ENCODE data around the gene EIF6. TPM values are rescaled to one million over a fixed set of nuclear protein-coding genes. Genes with fewer than 3 reads are reported as not detected.
"Not testable (repeated sequence)": the region's sequence is repeated elsewhere in the genome, so short reads cannot be mapped to it uniquely, and the experiment has no call there.

The EIF6 gene
- polyA plus RNA-seq, 3 donors: 130 to 167 (median 165) TPM

DNA sequence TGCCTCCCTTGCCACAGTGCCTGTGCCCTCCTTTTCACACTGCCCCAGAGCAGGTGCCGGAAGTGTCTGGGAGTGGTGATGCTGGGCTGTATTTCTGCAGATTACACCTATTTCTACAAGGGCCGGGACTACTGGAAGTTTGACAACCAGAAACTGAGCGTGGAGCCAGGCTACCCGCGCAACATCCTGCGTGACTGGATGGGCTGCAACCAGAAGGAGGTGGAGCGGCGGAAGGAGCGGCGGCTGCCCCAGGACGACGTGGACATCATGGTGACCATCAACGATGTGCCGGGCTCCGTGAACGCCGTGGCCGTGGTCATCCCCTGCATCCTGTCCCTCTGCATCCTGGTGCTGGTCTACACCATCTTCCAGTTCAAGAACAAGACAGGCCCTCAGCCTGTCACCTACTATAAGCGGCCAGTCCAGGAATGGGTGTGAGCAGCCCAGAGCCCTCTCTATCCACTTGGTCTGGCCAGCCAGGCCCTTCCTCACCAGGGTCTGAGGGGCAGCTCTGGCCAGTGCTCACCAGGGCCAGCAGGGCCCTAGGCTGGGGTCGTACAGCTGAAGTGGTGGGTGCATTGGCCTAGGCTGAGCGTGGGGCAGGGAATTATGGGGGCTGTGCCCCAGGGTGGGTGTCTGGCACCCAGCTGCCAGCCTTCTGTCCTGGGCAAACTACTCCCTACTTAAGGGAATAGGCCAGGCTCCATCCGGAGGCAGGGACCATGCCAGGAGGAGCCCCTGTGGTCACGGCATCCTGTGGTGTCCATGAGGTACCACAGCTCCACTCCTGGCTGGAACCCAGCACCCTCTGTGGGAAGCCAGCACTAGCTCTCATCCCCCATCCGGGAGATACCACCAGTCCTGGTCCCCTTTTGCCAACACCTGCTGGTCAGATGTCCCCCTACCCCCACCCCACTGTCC lies 10.1 kb downstream of the EIF6 start:
- DNase-seq (ENCODE audit: extremely low read depth in 1 of 11, low read depth in 9 of 11, low spot score in 4 of 11): no peak

DNA sequence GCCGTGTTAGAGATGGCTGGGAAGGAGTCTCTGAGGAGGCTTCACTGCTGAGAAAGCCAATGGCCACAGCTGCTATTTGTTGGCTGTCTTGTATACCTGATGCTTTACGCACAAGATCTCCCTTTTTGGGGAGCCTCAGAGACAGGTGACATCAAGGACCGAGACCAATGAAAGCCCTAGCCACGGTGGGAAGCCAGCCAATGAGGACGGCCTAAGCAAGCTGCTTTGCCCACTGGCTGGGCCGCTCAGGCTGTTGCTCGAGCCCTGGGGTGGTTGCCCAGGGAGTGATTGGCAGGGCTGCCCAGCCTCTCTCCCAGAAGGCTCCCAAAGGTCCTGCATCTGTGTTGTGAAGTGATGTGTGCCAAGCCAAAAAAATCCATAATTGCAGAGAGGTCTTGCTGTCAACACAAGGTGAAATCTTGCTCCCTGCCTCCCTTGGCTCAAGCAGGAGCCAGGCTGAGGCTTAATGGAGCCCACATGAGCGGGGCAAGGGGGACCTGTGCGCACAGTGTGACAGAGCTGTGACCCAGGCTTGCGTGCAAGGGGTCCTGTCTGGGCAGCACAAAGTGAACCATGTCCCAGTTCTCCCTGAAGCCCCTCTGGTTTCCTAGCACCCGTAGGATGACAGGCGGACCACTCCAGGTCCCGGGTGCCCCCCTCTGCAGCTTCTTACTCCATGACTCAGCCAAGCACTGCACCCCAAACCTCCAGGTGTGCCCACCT lies 11.0 kb downstream of the EIF6 start:
- DNase-seq (ENCODE audit: extremely low read depth in 1 of 11, low read depth in 9 of 11, low spot score in 4 of 11): no peak

DNA sequence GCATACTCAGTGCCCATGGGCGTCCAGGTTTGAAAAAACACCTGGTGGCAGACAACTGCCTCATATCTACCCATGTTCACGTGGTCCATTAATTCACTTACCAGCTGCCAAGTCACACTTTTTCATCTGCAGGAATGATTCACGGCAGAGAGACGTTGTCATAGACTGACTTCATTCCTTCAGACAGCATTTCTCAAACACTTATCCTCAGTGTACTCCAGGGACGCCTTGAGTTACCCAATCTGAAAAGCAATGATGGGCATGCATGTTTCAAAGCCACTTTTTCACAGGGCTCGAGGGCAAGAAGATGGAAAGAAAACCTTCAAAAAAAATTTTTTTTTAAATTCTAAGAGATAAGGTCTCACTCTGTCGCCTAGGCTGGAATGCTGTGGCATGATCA lies 12.7 kb downstream of the EIF6 start:
- no peak for DNase-seq (ENCODE audit: extremely low read depth in 1 of 11, low read depth in 9 of 11, low spot score in 4 of 11)

DNA sequence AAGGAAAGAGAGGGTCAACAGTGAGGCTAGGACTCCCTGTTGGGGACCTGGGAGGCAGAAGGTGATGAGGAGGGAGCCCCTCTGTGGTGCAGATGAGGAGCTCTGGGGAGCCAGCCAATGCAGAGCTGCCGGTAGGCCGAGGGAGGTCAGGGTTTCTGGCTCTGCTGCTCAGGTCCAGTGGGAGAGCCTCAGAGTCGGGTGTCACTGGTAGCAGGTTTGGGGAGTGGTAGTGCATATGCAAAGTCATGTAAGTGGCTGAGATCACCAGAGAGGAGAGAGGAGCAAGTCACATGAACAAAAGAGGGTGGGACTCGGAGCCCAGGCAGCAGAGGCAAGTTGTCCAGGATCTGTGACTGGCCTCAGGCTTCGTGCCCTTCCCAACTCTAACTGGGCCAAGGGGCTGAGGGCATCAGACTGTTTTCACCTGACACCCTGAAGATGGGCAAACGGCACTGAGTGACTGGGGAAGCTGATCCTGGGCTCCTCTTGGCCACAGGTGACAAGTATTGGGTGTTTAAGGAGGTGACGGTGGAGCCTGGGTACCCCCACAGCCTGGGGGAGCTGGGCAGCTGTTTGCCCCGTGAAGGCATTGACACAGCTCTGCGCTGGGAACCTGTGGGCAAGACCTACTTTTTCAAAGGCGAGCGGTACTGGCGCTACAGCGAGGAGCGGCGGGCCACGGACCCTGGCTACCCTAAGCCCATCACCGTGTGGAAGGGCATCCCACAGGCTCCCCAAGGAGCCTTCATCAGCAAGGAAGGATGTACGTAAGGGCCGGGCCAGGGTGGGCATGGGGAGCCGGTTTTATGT lies 13.3 kb downstream of the EIF6 start:
- no peak for DNase-seq (ENCODE audit: extremely low read depth in 1 of 11, low read depth in 9 of 11, low spot score in 4 of 11)

DNA sequence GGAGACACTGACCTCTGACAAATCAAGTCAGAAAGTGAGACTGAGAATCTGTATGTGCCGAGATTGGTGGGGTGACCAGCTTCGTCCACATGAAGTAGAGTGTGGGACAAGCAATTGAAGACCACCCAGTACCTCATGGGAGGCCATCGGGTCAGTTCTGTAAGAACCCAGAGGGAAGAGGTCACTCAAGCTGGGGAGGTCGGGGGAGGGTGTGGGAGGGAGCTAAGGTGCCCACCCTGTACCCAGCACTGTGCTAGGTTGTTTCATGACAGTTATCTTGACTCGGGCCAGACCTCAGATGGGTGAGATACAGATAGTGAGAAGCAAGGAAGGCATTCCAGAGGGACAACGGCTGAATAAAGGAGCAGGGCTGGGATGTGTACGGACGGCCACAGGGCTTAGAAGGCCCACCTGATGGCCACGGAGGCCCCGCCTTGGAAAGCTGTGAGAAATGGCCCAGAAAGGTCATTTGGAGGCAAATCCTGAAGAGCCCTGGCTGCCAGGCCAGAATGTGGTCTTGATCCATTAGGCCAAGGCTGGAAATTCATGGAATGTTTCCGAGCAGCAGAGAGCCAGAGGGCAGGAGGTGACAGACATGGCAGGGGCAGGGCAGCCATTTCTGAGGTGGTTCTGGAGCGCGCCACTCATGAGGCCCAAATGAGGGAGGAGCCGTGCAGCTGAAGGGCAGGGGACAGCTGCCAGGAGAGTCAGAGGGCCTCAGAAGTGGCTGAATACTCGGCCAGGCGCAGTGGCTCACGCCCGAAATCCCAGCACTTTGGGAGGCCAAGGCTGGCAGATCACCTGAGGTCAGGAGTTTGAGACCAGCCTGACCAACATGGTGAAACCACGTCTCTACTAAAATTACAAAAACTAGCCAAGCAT lies 14.3 kb downstream of the EIF6 start:
- DNase-seq (ENCODE audit: extremely low read depth in 1 of 11, low read depth in 9 of 11, low spot score in 4 of 11): no peak

GRCh38 chr20:35269055-35269781 lies 15.4 kb downstream of the EIF6 start:
- peak in 4 of 11 donors; percentile 45 to 57 (median 50) for DNase-seq (ENCODE audit: extremely low read depth in 1 of 11, low read depth in 9 of 11, low spot score in 4 of 11)

GRCh38 chr20:35267092-35267491 lies 17.5 kb downstream of the EIF6 start:
- DNase-seq (ENCODE audit: extremely low read depth in 1 of 11, low read depth in 9 of 11, low spot score in 4 of 11): no peak

DNA sequence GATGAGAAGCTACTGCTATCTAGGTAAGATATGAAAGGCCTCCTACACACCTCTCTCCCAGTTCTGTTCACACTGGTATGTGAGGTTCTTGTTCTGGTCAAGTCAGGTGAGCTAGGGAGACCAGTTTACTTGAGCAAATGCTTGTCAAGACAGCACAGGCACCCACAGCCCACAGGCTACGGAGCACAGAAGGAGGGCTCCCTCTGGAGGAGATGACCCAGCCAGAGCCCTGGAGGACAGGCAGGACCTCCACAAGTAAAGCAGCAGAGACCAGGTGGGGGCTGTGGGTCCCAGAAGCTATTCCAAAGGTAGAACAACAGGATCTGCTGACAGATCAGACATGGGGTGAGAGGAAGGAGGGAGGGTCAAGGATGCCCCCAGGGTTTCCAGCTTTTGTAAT lies 19.8 kb downstream of the EIF6 start:
- no peak for DNase-seq (ENCODE audit: extremely low read depth in 1 of 11, low read depth in 9 of 11, low spot score in 4 of 11)

GRCh38 chr20:35263532-35264341 lies 20.8 kb downstream of the EIF6 start:
- no peak for DNase-seq (ENCODE audit: extremely low read depth in 1 of 11, low read depth in 9 of 11, low spot score in 4 of 11)

DNA sequence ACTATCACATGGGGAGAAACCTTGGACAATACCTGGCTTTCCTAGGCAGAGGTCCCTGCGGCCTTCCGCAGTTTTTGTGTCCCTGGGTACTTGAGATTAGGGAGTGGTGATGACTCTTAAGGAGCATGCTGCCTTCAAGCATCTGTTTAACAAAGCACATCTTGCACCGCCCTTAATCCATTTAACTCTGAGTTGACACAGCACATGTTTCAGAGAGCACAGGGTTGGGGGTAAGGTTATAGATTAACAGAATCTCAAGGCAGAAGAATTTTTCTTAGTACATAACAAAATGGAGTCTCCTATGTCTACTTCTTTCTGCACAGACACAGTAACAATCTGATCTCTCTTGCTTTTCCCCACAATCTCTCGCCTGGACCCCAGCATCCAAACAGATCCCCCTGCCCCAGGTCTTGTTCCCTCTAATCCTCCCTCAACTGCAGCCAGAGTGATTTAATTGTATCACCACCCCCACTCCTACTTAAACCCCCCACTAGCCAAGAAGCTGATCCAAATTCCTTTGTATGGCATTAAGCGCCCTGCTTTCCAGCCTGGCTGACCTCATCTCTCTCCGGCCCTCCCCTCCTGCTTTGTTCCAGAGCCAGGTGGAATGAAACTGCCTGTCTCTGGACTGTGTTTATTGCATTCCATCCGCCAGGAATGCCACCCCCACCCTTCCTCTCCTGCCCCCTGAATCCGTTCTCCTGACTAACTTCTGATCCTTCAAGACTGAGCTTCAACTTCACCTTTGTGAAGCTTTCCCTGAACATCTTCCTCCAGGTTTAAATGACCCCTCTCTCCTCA lies 21.6 kb downstream of the EIF6 start:
- peak in 9 of 11 donors; percentile 52 to 89 (median 67) for DNase-seq (ENCODE audit: extremely low read depth in 1 of 11, low read depth in 9 of 11, low spot score in 4 of 11)

- DNase-seq (ENCODE audit: extremely low read depth in 1 of 11, low read depth in 9 of 11, low spot score in 4 of 11): not testable (repeated sequence)
Measured at GRCh38 chr20:35262321-35262720, 22.3 kb downstream of the EIF6 start.

DNA sequence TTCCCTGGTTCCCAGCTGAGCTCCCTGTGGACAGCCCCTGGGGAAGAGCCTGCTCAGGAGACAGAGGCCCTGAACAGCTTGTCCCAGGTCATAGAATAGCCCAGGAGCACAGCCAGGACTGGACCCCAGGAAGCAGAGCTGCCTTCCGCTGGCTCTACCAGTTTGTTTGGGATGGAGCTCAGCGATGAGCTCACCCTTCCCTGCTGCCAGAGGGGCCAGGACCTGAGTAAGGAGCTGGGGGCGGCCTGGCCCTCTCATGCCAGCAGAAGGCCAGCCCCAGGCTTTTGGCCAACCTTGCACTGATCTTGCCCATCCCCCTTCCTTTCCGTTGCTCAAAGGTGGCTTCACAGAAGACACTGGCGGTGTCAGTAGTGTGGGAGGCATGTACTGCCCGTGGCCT lies 24.1 kb downstream of the EIF6 start:
- DNase-seq (ENCODE audit: extremely low read depth in 1 of 11, low read depth in 9 of 11, low spot score in 4 of 11): no peak

DNA sequence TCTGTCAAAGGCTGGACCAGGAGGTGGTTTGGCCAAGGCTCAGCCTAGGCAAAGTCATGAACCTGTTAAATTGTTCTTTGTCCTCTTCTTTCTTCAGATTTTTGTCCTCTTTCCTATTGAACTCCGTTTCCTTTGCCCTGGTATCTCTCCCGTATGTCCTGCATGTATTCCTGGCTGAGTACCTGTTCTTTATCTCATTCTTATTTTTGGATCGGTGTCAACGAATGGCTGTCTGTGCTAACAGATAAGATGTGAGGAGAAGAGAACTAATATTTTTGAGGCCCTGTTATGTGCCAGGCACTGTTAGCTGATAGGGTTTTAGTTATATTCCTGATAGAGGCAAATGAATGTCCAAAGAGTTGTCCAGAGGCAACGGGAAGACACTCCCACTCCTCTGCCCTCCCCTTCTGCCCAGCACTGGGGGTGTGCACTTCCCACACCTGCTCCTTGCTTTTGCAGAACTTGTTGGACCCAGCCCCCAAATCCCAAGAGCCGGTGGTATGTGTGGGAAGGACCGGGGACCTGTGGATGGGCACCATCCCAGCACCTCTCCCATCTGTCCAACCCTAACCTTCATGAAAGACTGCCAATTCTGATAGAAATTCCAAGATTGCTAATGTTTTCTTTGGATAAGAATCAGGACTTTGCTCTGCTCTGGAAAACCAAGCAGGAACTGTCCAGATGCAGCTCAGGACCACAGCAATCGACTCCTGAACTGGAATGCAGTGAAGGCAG lies 27.2 kb downstream of the EIF6 start:
- DNase-seq (ENCODE audit: extremely low read depth in 1 of 11, low read depth in 9 of 11, low spot score in 4 of 11): no peak

DNA sequence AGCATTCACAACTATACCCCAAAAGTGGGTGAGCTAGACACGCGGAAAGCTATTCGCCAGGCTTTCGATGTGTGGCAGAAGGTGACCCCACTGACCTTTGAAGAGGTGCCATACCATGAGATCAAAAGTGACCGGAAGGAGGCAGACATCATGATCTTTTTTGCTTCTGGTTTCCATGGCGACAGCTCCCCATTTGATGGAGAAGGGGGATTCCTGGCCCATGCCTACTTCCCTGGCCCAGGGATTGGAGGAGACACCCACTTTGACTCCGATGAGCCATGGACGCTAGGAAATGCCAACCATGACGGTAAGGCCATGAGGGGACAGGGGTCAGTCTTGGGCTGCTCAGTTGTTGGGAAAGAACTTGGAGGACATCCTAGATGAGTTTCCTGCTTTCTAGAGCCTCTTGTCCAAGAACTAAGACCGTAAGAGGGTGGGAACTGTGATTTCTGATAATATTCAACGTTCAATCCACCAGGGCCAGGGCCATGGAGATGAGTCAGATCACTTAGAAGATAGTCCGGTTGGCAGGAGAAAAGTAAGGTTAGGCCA lies 30.0 kb downstream of the EIF6 start:
- no peak for DNase-seq (ENCODE audit: extremely low read depth in 1 of 11, low read depth in 9 of 11, low spot score in 4 of 11)

- no peak for DNase-seq (ENCODE audit: extremely low read depth in 1 of 11, low read depth in 9 of 11, low spot score in 4 of 11)
Measured at GRCh38 chr20:35253010-35253409, 31.6 kb downstream of the EIF6 start.
